Activated CD4-positive, alpha-beta T cell treated with anti-CD3 and anti-CD28 coated beads, Interleukin-2, amount 50 U/mL, for 48 hours (primary cell): Measurements from ENCODE around the gene ZNF83.
A peak's percentile ranks its signal among the peaks of the same experiment; 100 is the strongest.
"Not testable (repeated sequence)": the region's sequence is repeated elsewhere in the genome, so short reads cannot be mapped to it uniquely, and the experiment has no call there.

Experiments used
- DNase-seq, 2 experiments: peaks; one replicate each; pipeline ENCODE4 v3.0.0-alpha.2; 2020

The ZNF83 gene

GRCh38 chr19:52637718-52638585 is at the start of gene ZNF83:
ZNF83 (minus strand) TSS chr19:52638355.
- DNase-seq: peak; percentile 95

- DNase-seq: no peak
These were observed 49.5 kb upstream of the ZNF83 start for GRCh38 chr19:52687684-52688083.

- DNase-seq: no peak
These were observed 47.7 kb upstream of the ZNF83 start for GRCh38 chr19:52685811-52686210.

GRCh38 chr19:52681216-52681615 is 43.1 kb upstream of the ZNF83 start:
- DNase-seq: not testable (repeated sequence)

- DNase-seq: no peak
These were observed 41.4 kb upstream of the ZNF83 start for GRCh38 chr19:52679598-52679997.

- DNase-seq: not testable (repeated sequence)
These were observed 37.1 kb upstream of the ZNF83 start for GRCh38 chr19:52675239-52675638.

GRCh38 chr19:52673014-52673413 is 34.9 kb upstream of the ZNF83 start:
- DNase-seq: no peak

- DNase-seq: no peak
These were observed 31.9 kb upstream of the ZNF83 start for GRCh38 chr19:52670046-52670445.

GRCh38 chr19:52669586-52669985 is 31.4 kb upstream of the ZNF83 start:
- no peak for DNase-seq

GRCh38 chr19:52667972-52668371 is 29.8 kb upstream of the ZNF83 start:
- no peak for DNase-seq

- no peak for DNase-seq
These were observed 28.4 kb upstream of the ZNF83 start for GRCh38 chr19:52666506-52666905.

GRCh38 chr19:52665529-52665928 is 27.4 kb upstream of the ZNF83 start:
- no peak for DNase-seq

GRCh38 chr19:52665027-52665426 is 26.9 kb upstream of the ZNF83 start:
- no peak for DNase-seq

GRCh38 chr19:52664461-52664860 is 26.3 kb upstream of the ZNF83 start:
- no peak for DNase-seq

- no peak for DNase-seq
These were observed 24.5 kb upstream of the ZNF83 start for GRCh38 chr19:52662631-52663030.

GRCh38 chr19:52660981-52661380 is 22.8 kb upstream of the ZNF83 start:
- no peak for DNase-seq

- DNase-seq: no peak
These were observed 20.9 kb upstream of the ZNF83 start for GRCh38 chr19:52659013-52659412.

GRCh38 chr19:52658595-52658994 is 20.4 kb upstream of the ZNF83 start:
- no peak for DNase-seq

- DNase-seq: no peak
These were observed 15.0 kb upstream of the ZNF83 start for GRCh38 chr19:52653161-52653560.

GRCh38 chr19:52651956-52652355 is 13.8 kb upstream of the ZNF83 start:
- no peak for DNase-seq

GRCh38 chr19:52648336-52649016 is 10.3 kb upstream of the ZNF83 start:
- no peak for DNase-seq

- DNase-seq: no peak
These were observed 8.5 kb upstream of the ZNF83 start for GRCh38 chr19:52646571-52647217.

GRCh38 chr19:52640916-52641315 is 2.8 kb upstream of the ZNF83 start:
- DNase-seq: no peak

GRCh38 chr19:52639996-52640395 is 1.8 kb upstream of the ZNF83 start:
- DNase-seq: no peak
